Lower leg skin (tissue), 4 donors: Measurements from ENCODE around the gene TCF7L1. TPM values are rescaled to one million over a fixed set of nuclear protein-coding genes. Genes with fewer than 3 reads are reported as not detected.

Experiments
- DNase-seq, 2 donors: peaks; one replicate each; pipeline ENCODE4 v3.0.0-alpha.2; 2019; ENCODE audit warnings: low spot score in 2 of 2
- H3K4me3 ChIP-seq: fragments of 200-600 bp; sonication (generic); 2 replicates; pipeline ENCODE4 v1.5.1; 2017; ENCODE audit warnings: mild to moderate bottlenecking, low read depth; ENCODE audit not compliant: poor library complexity, severe bottlenecking
- POLR2A ChIP-seq, 2 donors: fragments of 450-650 bp; IDR thresholded peaks; one replicate each; pipeline ENCODE4 v1.6.1; 2016 to 2017; ENCODE audit warnings: antibody characterized with exemption in 2 of 2, mild to moderate bottlenecking in 1 of 2, moderate library complexity in 1 of 2
- WGBS, 2 donors: methylation state at CpG; one replicate each; pipeline ENCODE4 v1.1.5; 2018; 5-methylcytosine and 5-hydroxymethylcytosine counted together
- intact Hi-C: fragments of 100-400 bp; cut with DNase I; formaldehyde crosslinking; loops from one replicate; pipeline ENCODE4 v1.15.0; 2023; ENCODE audit warnings: low total_unique reads
- total RNA-seq, 4 donors: library from RNA; depleted of rRNA; stranded (reverse); fragments of >200 nt; gene quantifications; one replicate each; pipeline ENCODE4 v1.1.0, GENCODE V29; 2016
- TF ChIP-seq, protein P1 (sequence below), 3 donors: fragments of 450-650 bp; IDR thresholded peaks; one replicate each; pipeline ENCODE4 v1.5.1; 2016; ENCODE audit warnings: antibody characterized with exemption in 3 of 3, mild to moderate bottlenecking in 3 of 3, moderate library complexity in 2 of 3

Gene TCF7L1
- total RNA-seq, 4 donors from 2014 or later = 0.67 to 4.8 (median 1.9) TPM

DNA sequence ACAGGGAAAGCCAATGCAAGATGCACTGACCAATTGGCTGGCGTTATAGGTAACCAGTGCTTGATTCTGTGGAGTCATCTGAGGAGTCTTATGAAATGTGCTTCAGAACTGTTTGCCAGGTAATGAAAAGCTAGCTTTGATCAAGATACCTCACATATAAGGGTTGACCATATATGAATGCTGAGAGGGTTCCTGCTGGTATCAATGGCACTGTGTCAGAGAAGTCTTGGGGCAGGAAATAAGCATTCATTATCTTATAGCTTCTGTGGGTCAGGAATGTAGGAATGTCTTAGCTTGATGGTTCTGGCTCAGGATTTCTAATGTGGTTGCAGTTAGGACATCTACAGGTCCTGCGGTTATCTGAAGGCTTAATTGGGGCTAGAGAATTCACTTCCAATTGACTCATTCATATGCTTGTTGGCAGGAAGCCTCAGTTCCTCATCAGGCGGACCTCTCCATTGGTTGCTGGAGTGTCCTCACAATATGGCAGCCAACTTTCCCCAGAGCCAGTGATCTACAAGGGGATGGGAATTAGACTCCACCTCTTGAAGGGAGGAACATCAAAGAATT, 22.1 kb upstream of the TCF7L1 start:
- WGBS, 2 donors = 92% methylated on average over 3 of the region's 3 CpGs
- intact Hi-C loops = no loop called here
- DNase-seq = no peak
- TF ChIP-seq, protein P1, sequence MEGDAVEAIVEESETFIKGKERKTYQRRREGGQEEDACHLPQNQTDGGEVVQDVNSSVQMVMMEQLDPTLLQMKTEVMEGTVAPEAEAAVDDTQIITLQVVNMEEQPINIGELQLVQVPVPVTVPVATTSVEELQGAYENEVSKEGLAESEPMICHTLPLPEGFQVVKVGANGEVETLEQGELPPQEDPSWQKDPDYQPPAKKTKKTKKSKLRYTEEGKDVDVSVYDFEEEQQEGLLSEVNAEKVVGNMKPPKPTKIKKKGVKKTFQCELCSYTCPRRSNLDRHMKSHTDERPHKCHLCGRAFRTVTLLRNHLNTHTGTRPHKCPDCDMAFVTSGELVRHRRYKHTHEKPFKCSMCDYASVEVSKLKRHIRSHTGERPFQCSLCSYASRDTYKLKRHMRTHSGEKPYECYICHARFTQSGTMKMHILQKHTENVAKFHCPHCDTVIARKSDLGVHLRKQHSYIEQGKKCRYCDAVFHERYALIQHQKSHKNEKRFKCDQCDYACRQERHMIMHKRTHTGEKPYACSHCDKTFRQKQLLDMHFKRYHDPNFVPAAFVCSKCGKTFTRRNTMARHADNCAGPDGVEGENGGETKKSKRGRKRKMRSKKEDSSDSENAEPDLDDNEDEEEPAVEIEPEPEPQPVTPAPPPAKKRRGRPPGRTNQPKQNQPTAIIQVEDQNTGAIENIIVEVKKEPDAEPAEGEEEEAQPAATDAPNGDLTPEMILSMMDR (IDR thresholded peaks at IDR 0.05) = no peak
- no peak for TF ChIP-seq POLR2A (IDR thresholded peaks at IDR 0.05)
- H3K4me3 ChIP-seq = no peak overlapping the region

DNA sequence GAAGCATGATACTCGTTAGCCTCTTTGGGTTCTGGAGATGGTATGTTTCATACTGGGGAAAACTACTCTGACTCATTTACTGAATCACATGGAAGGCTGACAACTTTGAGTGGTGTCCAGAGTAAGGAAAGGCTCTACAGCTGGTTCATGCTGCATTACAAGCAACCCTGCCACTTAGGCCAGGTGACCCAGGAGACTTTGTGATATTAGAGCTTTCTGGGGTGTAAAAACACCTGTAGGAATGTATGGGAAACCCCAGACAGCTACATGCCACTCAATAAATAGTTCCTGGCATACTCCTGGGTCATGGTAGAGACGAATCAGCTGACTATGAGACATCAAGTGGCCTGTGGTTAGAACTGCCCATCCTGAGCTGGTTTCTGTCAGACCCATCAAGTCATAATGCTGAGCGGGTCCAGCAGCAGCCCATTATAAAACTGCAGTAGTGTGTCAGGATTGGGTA, 21.3 kb upstream of the TCF7L1 start:
- peak in 1 of 2 donors; percentile 61 for DNase-seq
- 80 to 81% methylated on average over 3 of the region's 3 CpGs for WGBS, 2 donors
- intact Hi-C loops = no loop called here
- TF ChIP-seq, protein P1 (IDR thresholded peaks at IDR 0.05) = no peak
- no peak for TF ChIP-seq POLR2A (IDR thresholded peaks at IDR 0.05)
- no peak overlapping the region for H3K4me3 ChIP-seq

DNA sequence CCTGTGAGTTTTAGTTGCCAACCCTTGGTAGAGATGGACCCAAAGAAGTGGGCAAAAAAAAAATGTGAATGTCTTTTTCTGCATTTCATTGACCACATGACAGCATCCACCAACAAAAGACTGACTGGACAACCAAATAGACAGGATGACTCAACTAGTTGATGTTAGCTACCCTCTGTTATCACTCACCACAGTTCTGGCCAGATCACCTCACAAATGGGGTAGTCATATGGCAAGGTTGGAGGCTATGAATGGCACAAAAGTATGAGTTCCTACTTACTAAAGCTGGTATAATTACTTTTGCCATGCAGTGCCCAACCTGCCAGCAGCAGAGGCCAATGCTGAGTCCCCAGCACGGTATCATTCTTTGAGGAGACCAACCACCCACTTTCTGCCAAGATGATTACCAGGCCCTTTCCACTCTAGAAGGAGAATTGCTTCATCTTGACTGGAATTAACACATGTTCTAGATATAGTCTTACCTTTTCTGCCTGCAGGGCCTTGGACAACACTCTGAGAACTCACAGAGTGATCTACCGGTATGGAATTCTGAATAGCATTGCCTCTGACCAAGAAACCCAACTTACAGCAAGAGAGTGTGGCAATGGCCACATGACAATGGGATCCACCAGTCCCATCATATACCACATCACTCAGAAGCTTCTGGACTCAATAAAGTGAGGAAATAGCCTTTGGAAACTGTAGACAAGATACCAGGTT, 20.1 kb upstream of the TCF7L1 start:
- no peak for TF ChIP-seq POLR2A (IDR thresholded peaks at IDR 0.05)
- TF ChIP-seq, protein P1 (IDR thresholded peaks at IDR 0.05) = no peak
- 20 to 38% methylated on average over 2 of the region's 2 CpGs for whole genome bisulfite sequencing, 2 donors
- intact Hi-C loops = no loop called here
- no peak for DNase-seq
- no peak overlapping the region for H3K4me3 ChIP-seq

DNA sequence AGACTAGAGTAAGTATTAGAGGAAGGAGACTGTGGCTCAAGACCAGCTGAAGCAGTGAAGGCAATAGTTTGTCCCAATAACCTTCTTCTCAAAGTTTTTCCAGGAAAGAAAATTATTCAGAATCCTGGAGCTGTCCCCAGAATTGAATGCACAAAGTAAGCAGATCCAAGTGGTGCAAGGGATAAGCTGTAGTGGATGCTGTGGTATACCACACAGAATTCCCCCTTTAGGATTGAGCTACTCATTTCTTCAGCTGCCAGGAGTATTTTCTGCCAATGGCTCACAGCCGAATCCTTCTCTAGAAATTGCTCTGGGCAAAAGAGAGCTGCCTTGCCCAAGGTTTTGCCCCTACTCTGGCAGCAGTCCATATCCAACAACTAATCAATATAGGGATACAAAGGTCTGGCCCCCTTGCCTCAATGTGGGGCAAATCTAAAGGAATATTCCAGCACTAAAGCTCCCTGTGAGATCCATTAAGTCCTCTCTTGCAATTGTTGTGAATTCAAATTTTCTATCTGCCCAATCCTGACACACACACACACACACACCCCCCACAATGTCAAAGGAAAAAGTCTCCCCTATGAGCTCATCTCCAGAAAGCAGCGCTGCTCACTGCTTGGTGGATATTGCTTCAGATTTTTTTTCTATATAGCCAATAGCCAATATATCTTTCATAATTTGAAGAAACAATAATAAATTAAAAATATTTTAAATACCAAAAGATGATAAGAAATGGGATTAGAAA, 18.4 kb upstream of the TCF7L1 start:
- no peak overlapping the region for H3K4me3 ChIP-seq
- TF ChIP-seq POLR2A (IDR thresholded peaks at IDR 0.05) = no peak
- WGBS, 2 donors = 43 to 66% methylated on average over 2 of the region's 2 CpGs
- intact Hi-C loops = no loop called here
- DNase-seq = no peak

DNA sequence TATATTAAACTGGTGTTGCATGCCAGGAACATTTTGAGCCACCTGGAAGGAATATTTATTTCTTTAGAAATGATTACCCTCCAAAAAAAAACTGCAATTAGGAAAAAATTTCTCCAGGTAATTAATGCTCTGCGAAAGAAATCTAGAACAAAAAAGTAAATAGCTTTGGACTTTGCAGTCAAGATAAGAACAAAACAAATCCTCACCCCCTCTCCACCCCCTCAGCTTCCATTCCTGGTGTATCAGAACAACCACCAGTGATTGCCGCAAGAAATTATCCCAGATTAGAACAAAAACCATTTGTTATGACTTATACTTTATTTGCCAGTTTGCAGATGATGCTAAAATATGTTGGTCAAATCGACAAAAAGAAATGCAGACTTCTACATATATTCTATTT, 17.0 kb upstream of the TCF7L1 start:
- 73 to 74% methylated on average over 3 of the region's 3 CpGs for WGBS, 2 donors
- no peak for DNase-seq
- no peak overlapping the region for H3K4me3 ChIP-seq
- TF ChIP-seq, protein P1 (IDR thresholded peaks at IDR 0.05) = no peak
- TF ChIP-seq POLR2A (IDR thresholded peaks at IDR 0.05) = no peak
- intact Hi-C loops = no loop called here

DNA sequence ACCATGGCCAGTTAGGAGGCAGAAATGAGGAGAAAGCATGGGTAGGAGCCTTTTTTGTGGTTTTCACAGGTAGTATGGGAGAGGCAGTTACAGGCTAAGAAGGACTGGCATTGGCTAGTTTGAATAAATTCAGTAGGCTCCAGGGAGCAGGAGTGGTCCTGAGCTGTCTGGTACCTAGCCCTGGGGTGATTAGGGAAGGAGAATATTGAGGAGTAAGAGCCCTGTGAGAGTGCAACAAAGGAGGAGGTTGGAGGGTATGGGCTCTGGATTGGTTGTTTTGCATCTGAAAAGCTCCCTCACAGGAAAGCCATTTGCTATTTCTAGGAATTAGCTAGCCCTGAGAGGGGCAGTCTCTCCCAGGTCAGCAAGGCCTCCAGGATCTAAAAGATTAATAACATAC, 13.3 kb upstream of the TCF7L1 start:
- TF ChIP-seq POLR2A (IDR thresholded peaks at IDR 0.05) = no peak
- TF ChIP-seq, protein P1 (IDR thresholded peaks at IDR 0.05) = no peak
- DNase-seq = no peak
- intact Hi-C loops = no loop called here

More for the DNA sequence above, 13.3 kb upstream of the TCF7L1 start:
- no peak overlapping the region for H3K4me3 ChIP-seq
